ENCODE results near the gene RIC1.
"Not testable (repeated sequence)": the region's sequence is repeated elsewhere in the genome, so short reads cannot be mapped to it uniquely, and the experiment has no call there.

The RIC1 gene

GRCh38 chr9:5628530-5629311, at the start of gene RIC1:
TSS of gene RIC1 (plus strand) at chr9:5629107. CDS start at chr9:5629310, 203 bp downstream.
- DNase-seq = peak; percentile 87

GRCh38 chr9:5579881-5580280, 49.0 kb upstream of the RIC1 start:
- DNase-seq = no peak

- no peak for DNase-seq
Observed at GRCh38 chr9:5580650-5581049, 48.3 kb upstream of the RIC1 start.

GRCh38 chr9:5581706-5582105, 47.2 kb upstream of the RIC1 start:
- DNase-seq = not testable (repeated sequence)

GRCh38 chr9:5582835-5583195, 46.1 kb upstream of the RIC1 start:
- peak; percentile 9 for DNase-seq

GRCh38 chr9:5586391-5586802, 42.5 kb upstream of the RIC1 start:
- DNase-seq = no peak

GRCh38 chr9:5587024-5587423, 41.9 kb upstream of the RIC1 start:
- peak; percentile 16 for DNase-seq

- DNase-seq = no peak
Observed at GRCh38 chr9:5592231-5592630, 36.7 kb upstream of the RIC1 start.

- DNase-seq = no peak
Observed at GRCh38 chr9:5592904-5593303, 36.0 kb upstream of the RIC1 start.

- DNase-seq = no peak
Observed at GRCh38 chr9:5593904-5594303, 35.0 kb upstream of the RIC1 start.

- no peak for DNase-seq
Observed at GRCh38 chr9:5596173-5596572, 32.7 kb upstream of the RIC1 start.

GRCh38 chr9:5608298-5609225, 20.3 kb upstream of the RIC1 start:
- DNase-seq = no peak

GRCh38 chr9:5609226-5609596, 19.7 kb upstream of the RIC1 start:
- no peak for DNase-seq

- no peak for DNase-seq
Observed at GRCh38 chr9:5610491-5610890, 18.4 kb upstream of the RIC1 start.

GRCh38 chr9:5611321-5612184, 17.4 kb upstream of the RIC1 start:
- DNase-seq = no peak

GRCh38 chr9:5612185-5612530, 16.7 kb upstream of the RIC1 start:
- no peak for DNase-seq

GRCh38 chr9:5614192-5614591, 14.7 kb upstream of the RIC1 start:
- DNase-seq = no peak

GRCh38 chr9:5614985-5615384, 13.9 kb upstream of the RIC1 start:
- no peak for DNase-seq

GRCh38 chr9:5617749-5618148, 11.2 kb upstream of the RIC1 start:
- DNase-seq = no peak

- DNase-seq = no peak
Observed at GRCh38 chr9:5620494-5620893, 8.4 kb upstream of the RIC1 start.

GRCh38 chr9:5621327-5621726, 7.6 kb upstream of the RIC1 start:
- no peak for DNase-seq

GRCh38 chr9:5622016-5622415, 6.9 kb upstream of the RIC1 start:
- DNase-seq = no peak

GRCh38 chr9:5624655-5625054, 4.3 kb upstream of the RIC1 start:
- no peak for DNase-seq

All from stimulated activated CD4-positive, alpha-beta T cell treated with anti-CD3 and anti-CD28 coated beads, Interleukin-4, amount 100 ng/mL, for 1 hour (primary cell).